ENCODE measurements around the gene MRRF. TPM values are rescaled to one million over a fixed set of nuclear protein-coding genes. Genes with fewer than 3 reads are reported as not detected.

Gene MRRF
- total RNA-seq, 1 donor from 2014 or later, result 55.2 TPM

- DNase-seq (no peak), ATAC-seq (ENCODE audit: low read depth) (no peak)
- Mint-ChIP-seq H3K27ac (no peak overlapping the region), H3K27me3 (no peaks in the 10 kb centered on the region), H3K36me3 (ENCODE audit: low read depth) (no peaks in the 10 kb centered on the region), H3K4me3 (no peak overlapping the region), H3K4me1 (peaks cover 26% of the 10 kb centered on the region), H3K9me3 (no peaks in the 10 kb centered on the region)
- ChIA-PET POLR2A (interaction anchor here (3.4 kb wide), 1 partner anchor 21 kb away, joined by 16 read pairs; no protein-coding TSS in a partner anchor), CTCF (interaction anchor here (2.2 kb wide), 1 partner anchor 19 kb away, joined by 9 read pairs; no protein-coding TSS in a partner anchor)
- no peak for TF ChIP-seq CTCF (IDR thresholded peaks at IDR 0.05)
- intact Hi-C loops (cut with micrococcal nuclease), result no loop called here
These were observed 104.0 kb downstream of the MRRF start for GRCh38 chr9:122368642-122369041.

GRCh38 chr9:122370303-122370702 is 105.6 kb downstream of the MRRF start:
- TF ChIP-seq CTCF (IDR thresholded peaks at IDR 0.05), result no peak
- DNase-seq (no peak), ATAC-seq (ENCODE audit: low read depth) (peak; percentile 48)
- intact Hi-C loops (cut with micrococcal nuclease), result loop anchor here (10.0 kb wide), 1 partner anchor 106 kb away; the partner anchor contains the start of genes MRRF and RBM18
- no peaks in the 10 kb centered on the region for H3K27me3 Mint-ChIP-seq
- ChIA-PET CTCF (interaction anchor here (0.6 to 1.2 kb wide), 3 partner anchors 14 to 820 kb away, joined by 3 read pairs; no protein-coding TSS in a partner anchor), POLR2A (interaction anchor here (0.6 to 3.4 kb wide), 5 partner anchors 15 to 1259 kb away, joined by 3 to 16 read pairs (median 4); partner anchors contain the start of genes MRRF and RBM18)
- no peaks in the 10 kb centered on the region for H3K36me3 Mint-ChIP-seq (ENCODE audit: low read depth)
- peak overlapping the region; percentile 84 for H3K4me3 Mint-ChIP-seq
- no peaks in the 10 kb centered on the region for H3K9me3 Mint-ChIP-seq
- H3K4me1 Mint-ChIP-seq, result peaks cover 28% of the 10 kb centered on the region
- H3K27ac Mint-ChIP-seq, result peak overlapping the region; percentile 78

GRCh38 chr9:122370869-122371755 is 106.4 kb downstream of the MRRF start, which contains the start of gene PTGS1:
TSS of gene PTGS1 (plus strand) at chr9:122371024. CDS start at chr9:122371085, 61 bp downstream.
- Mint-ChIP-seq H3K27ac (peak within 1 kb of the TSS; percentile 78), H3K36me3 (ENCODE audit: low read depth) (no peaks in the 10 kb centered on the region), H3K27me3 (no peaks in the 10 kb centered on the region), H3K4me3 (peak within 1 kb of the TSS; percentile 84), H3K9me3 (no peaks in the 10 kb centered on the region), H3K4me1 (peaks cover 36% of the 10 kb centered on the region)
- peak; percentile 45 for DNase-seq
- intact Hi-C loops (cut with micrococcal nuclease), result loop anchor here (1.0 to 10.0 kb wide), 2 partner anchors 19 to 106 kb away; partner anchors contain the start of genes MRRF and RBM18
- no peak for TF ChIP-seq CTCF (IDR thresholded peaks at IDR 0.05)
- POLR2A ChIA-PET, result interaction anchor here (0.6 to 3.4 kb wide), 7 partner anchors 14 to 1260 kb away, joined by 3 to 16 read pairs (median 4); partner anchors contain the start of genes MRRF and RBM18
- peak; percentile 81 for ATAC-seq (ENCODE audit: low read depth)
- CTCF ChIA-PET, result interaction anchor here (1.2 kb wide), 1 partner anchor 14 kb away, joined by 3 read pairs; no protein-coding TSS in a partner anchor

- Mint-ChIP-seq H3K9me3 (no peaks in the 10 kb centered on the region), H3K4me3 (peak overlapping the region; percentile 13), H3K36me3 (ENCODE audit: low read depth) (no peaks in the 10 kb centered on the region), H3K4me1 (peaks cover 44% of the 10 kb centered on the region), H3K27me3 (no peaks in the 10 kb centered on the region), H3K27ac (no peak overlapping the region)
- intact Hi-C loops (cut with micrococcal nuclease), result loop anchor here (1.0 to 10.0 kb wide), 2 partner anchors 18 to 107 kb away; partner anchors contain the start of genes MRRF and RBM18
- DNase-seq (no peak), ATAC-seq (ENCODE audit: low read depth) (no peak)
- POLR2A ChIA-PET, result interaction anchor here (1.0 to 3.4 kb wide), 3 partner anchors 18 to 107 kb away, joined by 3 to 16 read pairs (median 4); partner anchors contain the start of genes MRRF and RBM18
- CTCF ChIA-PET, result no interaction called here
- TF ChIP-seq CTCF (IDR thresholded peaks at IDR 0.05), result no peak
These were observed 107.2 kb downstream of the MRRF start for GRCh38 chr9:122371846-122372245.

Data from activated B cell treated with CpG ODN at 0.5 μM for 24 hours (primary cell).